ENCODE results near the gene PRR5. TPM values are rescaled to one million over a fixed set of nuclear protein-coding genes. Genes with fewer than 3 reads are reported as not detected.

Gene PRR5
- total and polyA plus RNA-seq, 7 donors, result 0.48 to 2.9 (median 1.6) TPM

GRCh38 chr22:44729391-44730021, 27.5 kb downstream of the PRR5 start:
- peaks cover 6% of the 10 kb centered on the region for H3K4me1 ChIP-seq
- peaks cover 0 to 23% (median 1%) of the 10 kb centered on the region in 3 donors for H3K27me3 ChIP-seq (ENCODE audit: insufficient read depth in 3 of 3, low read length in 2 of 3)
- H3K27ac ChIP-seq, result peak overlapping the region; percentile 41
- WGBS, 3 donors, result 10 to 23% (median 13%) methylated on average over 36 to 39 of the region's 39 CpGs
- no peak overlapping the region for H3K4me3 ChIP-seq
- DNase-seq, result peak; percentile 60 to 68
- no peaks in the 10 kb centered on the region for H3K9me3 ChIP-seq
- intact Hi-C loops (cut with DNase I), result no loop called here
- ATAC-seq, result peak; percentile 34 to 71 (median 43)
- peak; percentile 12 for TF ChIP-seq CTCF (IDR thresholded peaks at IDR 0.05)
- H3K36me3 ChIP-seq (ENCODE audit: insufficient read depth in 1 of 2, low read depth in 1 of 2), result no peaks in the 10 kb centered on the region

- 20 to 25% (median 24%) methylated on average over 13 to 14 of the region's 14 CpGs for WGBS, 3 donors
- Histone ChIP-seq H3K36me3 (ENCODE audit: insufficient read depth in 1 of 2, low read depth in 1 of 2) (no peaks in the 10 kb centered on the region), H3K4me1 (peaks cover 6% of the 10 kb centered on the region), H3K4me3 (no peak overlapping the region), H3K27me3 (ENCODE audit: insufficient read depth in 3 of 3, low read length in 2 of 3) (peaks cover 0 to 23% (median 1%) of the 10 kb centered on the region in 3 donors), H3K27ac (peak overlapping the region; percentile 41), H3K9me3 (no peaks in the 10 kb centered on the region)
- DNase-seq (peak in 1 of 2 donors; percentile 51), ATAC-seq (peak in 1 of 4 donors; percentile 16)
- no peak for TF ChIP-seq CTCF (IDR thresholded peaks at IDR 0.05)
- intact Hi-C loops (cut with DNase I), result no loop called here
Observed at GRCh38 chr22:44730022-44730393, 28.0 kb downstream of the PRR5 start.

GRCh38 chr22:44730490-44731356, 28.7 kb downstream of the PRR5 start:
- H3K27me3 ChIP-seq (ENCODE audit: insufficient read depth in 3 of 3, low read length in 2 of 3), result peaks cover 0 to 23% (median 1%) of the 10 kb centered on the region in 3 donors
- ATAC-seq (no peak), DNase-seq (peak in 1 of 2 donors; percentile 37)
- H3K27ac ChIP-seq, result no peak overlapping the region
- H3K36me3 ChIP-seq (ENCODE audit: insufficient read depth in 1 of 2, low read depth in 1 of 2), result no peaks in the 10 kb centered on the region
- H3K4me3 ChIP-seq, result no peak overlapping the region
- no peaks in the 10 kb centered on the region for H3K9me3 ChIP-seq
- peaks cover 6% of the 10 kb centered on the region for H3K4me1 ChIP-seq
- no peak for TF ChIP-seq CTCF (IDR thresholded peaks at IDR 0.05)
- 71 to 81% (median 79%) methylated on average over 19 of the region's 19 CpGs for WGBS, 3 donors
- intact Hi-C loops (cut with DNase I), result no loop called here

- intact Hi-C loops (cut with DNase I), result no loop called here
- Histone ChIP-seq H3K27ac (no peak overlapping the region), H3K27me3 (ENCODE audit: insufficient read depth in 3 of 3, low read length in 2 of 3) (peaks cover 0 to 28% (median 1%) of the 10 kb centered on the region in 3 donors), H3K4me1 (peaks cover 6% of the 10 kb centered on the region), H3K36me3 (ENCODE audit: insufficient read depth in 1 of 2, low read depth in 1 of 2) (no peaks in the 10 kb centered on the region), H3K4me3 (no peak overlapping the region), H3K9me3 (no peaks in the 10 kb centered on the region)
- DNase-seq (no peak), ATAC-seq (no peak)
- TF ChIP-seq CTCF (IDR thresholded peaks at IDR 0.05), result no peak
- 53 to 61% (median 58%) methylated on average over 7 of the region's 7 CpGs for WGBS, 3 donors
Observed at GRCh38 chr22:44731357-44731970, 29.5 kb downstream of the PRR5 start.

Data from psoas muscle (tissue), 8 donors.